ENCODE measurements around the gene TGFB1. TPM values are rescaled to one million over a fixed set of nuclear protein-coding genes. Genes with fewer than 3 reads are reported as not detected.
A peak's percentile ranks its signal among the peaks of the same experiment; 100 is the strongest.

Gene TGFB1
- total RNA-seq, 1 experiment from 2014 or later: 30.1 TPM

DNA sequence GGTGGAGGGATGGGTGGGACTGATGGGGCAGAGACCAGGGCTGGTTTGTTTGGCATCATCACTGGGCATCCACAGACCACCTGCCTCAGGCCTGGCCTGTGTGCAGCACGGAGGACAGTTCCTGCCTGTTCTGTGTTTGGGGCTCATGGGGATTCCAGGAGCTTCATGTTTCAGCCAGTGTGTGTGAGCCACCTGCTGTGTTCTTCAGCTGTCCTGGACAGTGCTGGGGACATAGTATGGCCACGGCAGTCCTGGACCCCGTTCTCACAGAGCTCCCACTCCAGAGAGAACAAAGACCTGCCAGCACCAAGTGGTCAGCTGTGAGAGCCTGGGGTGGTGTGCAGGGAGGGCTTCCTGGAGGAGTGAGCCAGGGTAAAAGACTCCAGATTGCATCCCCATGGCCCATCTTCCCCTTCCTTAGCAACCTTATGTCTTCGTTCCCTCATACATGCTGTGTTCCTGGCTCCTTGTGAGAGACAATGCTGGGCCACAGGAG lies 45.7 kb downstream of the TGFB1 start:
- no peak for DNase-seq
- no peak overlapping the region for H3K18ac ChIP-seq (ENCODE audit: insufficient read length, low read depth, low read length)
- Mint-ChIP-seq H3K4me3 (peak overlapping the region in 1 of 2 experiments; percentile 98; a peak in 2 of 5 replicates), H3K4me1 (peaks cover 20 to 33% of the 10 kb centered on the region in 2 experiments), H3K9me3 (peaks cover 0 to 3% of the 10 kb centered on the region in 2 experiments; a peak in 1 of 5 replicates), H3K36me3 (ENCODE audit: insufficient read depth in 1 of 3, low read depth in 3 of 3) (peaks cover 43 to 60% (median 58%) of the 10 kb centered on the region in 3 experiments), H3K27ac (peak overlapping the region; percentile 89 to 96 (median 95)), H3K27me3 (ENCODE audit: low read depth) (peaks cover 1% of the 10 kb centered on the region; the same call in 1 of the 2 replicates)
- no peak overlapping the region for H4K5ac ChIP-seq (ENCODE audit: insufficient read length, low read depth, low read length)
- H3K79me1 ChIP-seq (ENCODE audit: insufficient read depth, low read depth, low read length, poor library complexity, severe bottlenecking): no peaks in the 10 kb centered on the region
- no peak overlapping the region for H2BK12ac ChIP-seq (ENCODE audit: insufficient read length, low read depth, low read length)
- no peak overlapping the region for H3K9ac ChIP-seq (ENCODE audit: extremely low read depth, insufficient read length, low read length)
- no peaks in the 10 kb centered on the region for H3K27me3 ChIP-seq (ENCODE audit: insufficient read depth, low read length)
- no peak overlapping the region for H2BK15ac ChIP-seq (ENCODE audit: low read depth, low read length)
- no peak overlapping the region for H3T11ph ChIP-seq (ENCODE audit: low read length)
- no peaks in the 10 kb centered on the region for H3K4me1 ChIP-seq (ENCODE audit: insufficient read depth, low read length)
- no peak overlapping the region for H3K14ac ChIP-seq (ENCODE audit: insufficient read depth, low read length)
- no peaks in the 10 kb centered on the region for H3K79me2 ChIP-seq (ENCODE audit: insufficient read depth, low read length)
- H3K4ac ChIP-seq (ENCODE audit: low read depth, low read length): no peak overlapping the region
- no peak overlapping the region for H2AK5ac ChIP-seq (ENCODE audit: insufficient read length, low read length)
- no peak overlapping the region for H3K27ac ChIP-seq (ENCODE audit: insufficient read length, low read depth, low read length)
- H4K8ac ChIP-seq (replicated peaks; ENCODE audit: insufficient read length, low read depth, low read length): no peak overlapping the region
- no CpG with 5 or more reads among the region's 4 CpGs for WGBS (ENCODE audit: extremely low coverage, insufficient read length, low lambda C conversion rate)
- H4K20me1 ChIP-seq (ENCODE audit: control insufficient read depth, insufficient read depth, insufficient read length): peaks cover 2% of the 10 kb centered on the region
- no peak overlapping the region for H2AFZ ChIP-seq (ENCODE audit: low read length)
- H2BK5ac ChIP-seq (ENCODE audit: insufficient read length, low read length): no peak overlapping the region
- H3K56ac ChIP-seq (ENCODE audit: insufficient read length, low read depth, low read length): no peak overlapping the region
- no peaks in the 10 kb centered on the region for H3K9me3 ChIP-seq (ENCODE audit: control insufficient read depth, low read depth, low read length)
- peaks cover 12% of the 10 kb centered on the region for H3K23me2 ChIP-seq (ENCODE audit: insufficient read length, low read depth, low read length, poor library complexity, severe bottlenecking)
- no peak overlapping the region for H4K91ac ChIP-seq (ENCODE audit: insufficient read length, low read depth, low read length)
- no peak overlapping the region for H2BK120ac ChIP-seq (ENCODE audit: low read depth, low read length, poor library complexity, severe bottlenecking)
- H3K23ac ChIP-seq (ENCODE audit: insufficient read length, low read depth, low read length): no peak overlapping the region
- H3K4me2 ChIP-seq (ENCODE audit: insufficient read depth, insufficient read length, low read length): no peak overlapping the region
- TF ChIP-seq CTCF (conservative IDR thresholded peaks at IDR 0.05): no peak
- H2BK20ac ChIP-seq (ENCODE audit: low read depth, low read length, poor library complexity, severe bottlenecking): no peak overlapping the region

Measured in H9 (cell line).